HTERT RPE-1 (cell line): Measurements from ENCODE around the gene SERPIND1.
"Not testable (repeated sequence)": the region's sequence is repeated elsewhere in the genome, so short reads cannot be mapped to it uniquely, and the experiment has no call there.

Experiments used
- in situ Hi-C: fragments of 300-500 bp; cut with MboI; formaldehyde crosslinking; loops from 4 replicates; pipeline ENCODE4 v1.14.3; 2020; ENCODE audit warnings: low sequenced_read_pairs

SERPIND1 gene

GRCh38 chr22:20746431-20747189 is 27.3 kb upstream of the SERPIND1 start:
- in situ Hi-C loops: no loop called here

GRCh38 chr22:20747223-20747622 is 26.7 kb upstream of the SERPIND1 start:
- in situ Hi-C loops: no loop called here

DNA sequence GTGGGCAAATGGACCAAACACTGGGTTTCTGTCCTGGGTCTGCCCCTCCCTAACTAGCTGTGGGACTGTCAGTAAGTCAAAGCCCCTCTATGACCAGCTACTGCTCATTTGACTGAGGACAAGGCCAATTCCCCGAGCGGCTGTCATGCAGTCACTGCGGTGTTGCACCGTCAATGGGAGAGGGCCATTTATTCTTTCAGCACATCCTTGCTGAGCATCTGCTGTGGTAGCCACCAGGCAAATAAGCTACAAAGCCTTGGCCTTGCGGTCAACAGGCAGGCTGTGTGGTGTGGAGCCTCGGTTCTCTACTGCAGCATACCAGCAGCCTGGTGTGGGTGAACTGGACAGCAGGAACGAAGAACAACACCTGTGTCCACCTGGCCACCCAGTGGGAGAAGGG is 25.8 kb upstream of the SERPIND1 start:
- in situ Hi-C loops: no loop called here

- in situ Hi-C loops: no loop called here
These were observed 25.0 kb upstream of the SERPIND1 start for GRCh38 chr22:20748731-20749428.

DNA sequence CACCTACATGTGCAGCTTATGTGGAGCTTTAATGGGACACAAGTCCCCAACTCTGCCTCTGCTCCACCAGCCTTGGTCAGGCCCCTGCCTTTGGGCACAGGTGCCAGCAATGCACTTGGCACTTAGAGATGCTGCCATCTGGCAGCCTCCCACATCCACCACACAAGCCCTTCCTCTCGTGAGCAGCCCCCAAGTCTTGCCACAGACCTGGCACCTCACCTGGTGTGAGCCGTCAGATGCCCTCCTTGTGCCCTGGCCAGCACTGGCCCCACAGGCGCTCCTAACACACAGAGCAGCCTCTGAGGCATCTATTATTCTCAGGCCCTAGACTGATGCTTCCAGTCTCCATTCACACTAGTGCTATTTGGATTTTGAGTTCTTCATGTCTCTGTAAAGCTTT is 24.5 kb upstream of the SERPIND1 start:
- in situ Hi-C loops: no loop called here

- in situ Hi-C loops: no loop called here
These were observed 23.3 kb upstream of the SERPIND1 start for GRCh38 chr22:20750461-20751184.

DNA sequence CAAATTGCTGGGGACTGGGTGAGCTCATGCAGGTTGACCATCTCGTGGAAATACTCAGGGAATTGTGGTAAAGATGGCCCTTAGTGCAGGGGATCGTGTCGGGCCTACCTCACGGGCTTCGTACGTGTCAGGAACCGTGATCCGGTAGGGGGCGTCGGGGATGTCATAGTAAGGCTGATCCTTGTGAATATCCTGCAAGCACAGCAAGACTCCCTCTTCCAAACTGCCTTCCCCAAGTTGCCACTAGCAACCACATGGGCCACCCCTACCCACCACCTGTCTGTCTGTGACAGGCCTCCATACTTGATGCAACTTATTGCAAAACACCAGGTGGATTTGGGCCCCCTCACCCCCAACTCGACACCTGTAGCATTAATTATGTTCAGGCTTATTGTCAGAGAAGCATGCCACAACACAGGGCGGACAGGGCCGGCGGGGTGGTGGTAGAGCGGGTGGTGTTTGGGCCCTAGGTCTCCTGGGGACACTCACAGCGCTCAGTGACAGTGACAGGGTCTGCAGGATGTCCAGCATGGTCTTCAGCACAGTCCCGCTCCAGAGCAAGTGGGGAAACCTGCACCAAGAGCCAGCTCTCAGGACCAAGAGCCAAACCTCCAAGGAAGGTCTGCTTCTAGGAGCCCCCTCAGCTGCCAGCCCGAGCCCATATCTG is 22.6 kb upstream of the SERPIND1 start:
- in situ Hi-C loops: no loop called here

DNA sequence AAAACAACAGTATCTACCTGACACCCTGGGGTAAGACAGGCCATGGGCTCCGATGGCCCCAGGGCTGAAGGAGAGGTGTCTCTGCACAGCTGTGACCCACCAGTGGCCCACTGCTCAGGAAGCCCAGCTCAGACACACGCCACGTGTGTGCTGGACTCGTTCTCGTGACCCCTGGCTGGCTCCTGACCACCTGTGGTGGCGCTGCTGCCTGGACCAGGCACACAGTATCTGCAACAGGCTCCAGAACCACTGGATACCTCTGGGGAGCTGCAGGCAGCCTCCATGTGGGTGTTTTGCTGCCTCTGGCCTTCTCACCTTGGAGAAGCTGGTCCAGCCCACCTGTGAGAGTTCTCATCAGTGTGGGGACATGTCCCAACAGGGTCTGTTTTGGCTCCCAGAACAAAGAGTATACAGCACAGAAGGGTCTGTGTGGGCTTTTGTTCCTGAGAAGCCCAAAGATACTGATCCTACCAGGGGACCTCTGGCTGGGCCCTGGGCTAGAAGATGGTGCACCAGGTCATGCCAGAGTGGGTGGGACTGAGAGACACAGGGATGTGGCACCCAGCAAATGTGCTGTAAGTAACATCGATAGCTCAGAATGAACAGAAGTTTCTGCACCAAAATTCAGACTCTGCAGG is 21.7 kb upstream of the SERPIND1 start:
- in situ Hi-C loops: no loop called here

- in situ Hi-C loops: no loop called here
These were observed 21.0 kb upstream of the SERPIND1 start for GRCh38 chr22:20752873-20753272.

GRCh38 chr22:20756846-20757245 is 17.1 kb upstream of the SERPIND1 start:
- in situ Hi-C loops: no loop called here

GRCh38 chr22:20758688-20759087 is 15.2 kb upstream of the SERPIND1 start:
- in situ Hi-C loops: no loop called here

DNA sequence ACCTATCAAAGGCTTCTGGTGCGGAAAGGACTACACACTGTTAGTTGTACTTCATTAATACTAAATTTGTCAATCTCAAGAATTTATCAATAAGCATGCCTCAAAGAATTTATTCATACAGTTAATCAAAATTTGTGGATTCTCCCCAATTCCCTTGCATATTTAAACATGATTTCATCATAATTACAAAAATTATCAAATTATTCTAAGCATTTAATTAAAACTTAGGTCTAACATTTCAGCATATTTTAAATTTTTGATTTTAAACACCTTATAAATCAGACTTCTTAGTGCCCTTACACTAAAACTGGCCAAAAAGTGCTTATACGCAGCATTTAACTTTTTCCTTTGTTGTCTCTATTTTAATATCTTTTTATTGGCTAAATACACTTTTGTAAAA is 13.8 kb upstream of the SERPIND1 start:
- in situ Hi-C loops: no loop called here

GRCh38 chr22:20761536-20761935 is 12.4 kb upstream of the SERPIND1 start:
- in situ Hi-C loops: no loop called here

DNA sequence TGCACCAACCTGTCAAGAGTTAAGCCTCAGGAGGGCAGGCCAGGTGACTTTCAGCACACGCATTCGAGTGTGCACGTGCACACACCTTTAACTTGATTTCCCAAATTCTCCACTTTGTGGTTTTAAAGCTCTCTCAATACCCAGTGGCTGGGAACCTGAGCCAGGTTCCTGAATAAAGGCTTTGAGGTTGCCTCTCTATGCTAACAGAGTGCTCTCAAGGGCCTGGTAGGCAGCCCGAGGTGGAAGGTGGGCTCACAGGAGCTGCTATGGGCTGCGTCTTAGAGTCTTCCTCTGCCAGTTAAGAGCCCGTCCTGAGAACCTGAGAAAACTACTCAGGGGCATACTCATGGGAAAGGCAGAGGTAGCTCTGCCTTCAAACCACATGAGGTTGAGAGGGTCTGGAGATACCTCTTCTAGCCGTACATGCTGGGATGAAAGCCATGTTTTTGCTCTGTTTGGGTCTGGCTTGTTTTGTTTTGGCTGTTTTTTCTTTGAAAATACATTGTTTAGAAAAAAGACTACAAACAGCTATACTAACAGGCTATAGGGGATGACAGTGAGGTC is 11.6 kb upstream of the SERPIND1 start:
- in situ Hi-C loops: no loop called here

GRCh38 chr22:20763630-20764470 is 10.1 kb upstream of the SERPIND1 start:
- in situ Hi-C loops: no loop called here

GRCh38 chr22:20764471-20764720 is 9.5 kb upstream of the SERPIND1 start:
- in situ Hi-C loops: no loop called here

DNA sequence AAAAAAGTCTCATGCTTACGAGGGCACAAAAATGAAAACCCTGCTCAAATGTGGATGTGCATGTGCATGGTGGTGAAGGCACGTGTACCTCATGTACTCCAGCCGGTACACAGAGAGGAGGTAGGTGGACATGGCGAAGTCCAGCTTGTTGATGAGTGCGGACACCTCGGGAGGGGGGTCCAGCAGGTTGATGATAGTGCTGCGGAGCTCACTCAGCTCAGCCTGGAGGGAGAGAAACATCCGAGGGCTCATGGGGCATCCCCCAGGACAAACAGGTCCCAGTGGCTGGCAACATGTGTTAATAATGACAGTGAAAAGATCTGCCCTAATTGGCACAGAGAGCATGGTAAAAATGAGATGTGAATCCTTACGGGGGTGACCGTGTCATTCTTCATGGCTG is 9.2 kb upstream of the SERPIND1 start:
- in situ Hi-C loops: no loop called here

GRCh38 chr22:20765938-20766337 is 8.0 kb upstream of the SERPIND1 start:
- in situ Hi-C loops: no loop called here

DNA sequence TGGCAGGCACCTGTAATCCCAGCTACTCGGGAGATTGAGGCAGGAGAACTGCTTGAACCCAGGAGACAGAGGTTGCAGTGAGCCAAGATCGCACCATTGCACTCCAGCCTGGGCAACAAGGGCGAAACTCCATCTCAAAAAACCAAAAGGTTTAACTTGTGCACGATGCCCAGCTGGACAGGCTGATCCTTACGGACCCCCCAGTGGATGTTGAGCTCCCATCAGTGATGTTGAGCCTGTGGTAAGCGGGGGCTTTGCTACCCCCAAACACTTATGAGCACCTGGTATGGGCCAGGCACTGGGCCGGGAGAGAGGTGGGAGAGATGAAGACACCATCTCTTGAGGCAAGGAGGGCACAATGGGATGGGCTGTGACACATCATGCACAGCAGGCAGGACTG is 7.4 kb upstream of the SERPIND1 start:
- in situ Hi-C loops: no loop called here

GRCh38 chr22:20769496-20769826 is 4.5 kb upstream of the SERPIND1 start:
- in situ Hi-C loops: not testable (repeated sequence)
